B cell (primary cell): ENCODE measurements around the gene ADGRD2. TPM values are rescaled to one million over a fixed set of nuclear protein-coding genes. Genes with fewer than 3 reads are reported as not detected.

Source experiments
- ATAC-seq: fragments of 200-7000 bp; cut with Tn5 transposase; one replicate; pipeline ENCODE4 v1.10.0; 2021; ENCODE audit warnings: low read depth, mild to moderate bottlenecking, moderate number of reproducible peaks, moderate library complexity
- CTCF ChIA-PET: fragments of 350-600 bp; sonication (Branson Sonifier 250); formaldehyde crosslinking; loops from one replicate; lab custom pipeline; 2021; ENCODE audit warnings: antibody characterized with exemption, inconsistent platforms; lab: Charles Lee
- POLR2A ChIA-PET: fragments of 350-600 bp; sonication (Branson Sonifier 250); formaldehyde crosslinking; loops from one replicate; lab custom pipeline; 2021; ENCODE audit warnings: antibody characterized with exemption; lab: Charles Lee
- DNase-seq: peaks from one replicate; pipeline ENCODE4 v3.0.0; 2013
- H2AFZ ChIP-seq: 2 replicates; pipeline ENCODE4 v1.6.1; 2012; ENCODE audit warnings: mild to moderate bottlenecking, low read depth, low read length; ENCODE audit not compliant: insufficient read depth, poor library complexity, severe bottlenecking
- H3K27ac ChIP-seq, 2 donors: 1 replicate in 1 of 2; 2 replicates in 1 of 2; pipeline ENCODE4 v1.5.1; 2012 to 2013; ENCODE audit warnings: low read length in 2 of 2, mild to moderate bottlenecking in 2 of 2, moderate library complexity in 1 of 2
- H3K27me3 ChIP-seq, 4 experiments: fragments of 200-600 bp in 1 of 4; sonication (generic) in 1 of 4; replicated peaks in 1 of 4; 1 replicate in 2 of 4; 2 replicates in 2 of 4; pipeline versions ENCODE4 v1.6.1 to v1.7.0; 2013 to 2016; ENCODE audit warnings: low read length in 3 of 4, mild to moderate bottlenecking in 2 of 4, mixed read lengths in 1 of 4, moderate library complexity in 1 of 4; ENCODE audit not compliant: insufficient read depth in 4 of 4, control insufficient read depth in 3 of 4; ENCODE audit errors: control extremely low read depth in 1 of 4
- H3K36me3 ChIP-seq, 2 experiments: replicated peaks in 1 of 2; 1 replicate in 1 of 2; 2 replicates in 1 of 2; pipeline versions ENCODE4 v1.6.1 to v1.7.1; 2013; ENCODE audit warnings: low read length in 1 of 2; ENCODE audit not compliant: insufficient read depth in 2 of 2, control insufficient read depth in 1 of 2; ENCODE audit errors: control extremely low read depth in 1 of 2, extremely low read depth in 1 of 2
- H3K4me1 ChIP-seq, 2 donors: fragments of 200-600 bp in 1 of 2; sonication (generic) in 1 of 2; 1 replicate in 1 of 2; 2 replicates in 1 of 2; pipeline versions ENCODE4 v1.5.1 to v1.6.1; 2013 to 2017; ENCODE audit warnings: low read length in 2 of 2; ENCODE audit not compliant: control insufficient read depth in 2 of 2, insufficient read depth in 2 of 2
- H3K4me2 ChIP-seq: replicated peaks from 2 replicates; pipeline ENCODE3; 2012; ENCODE audit warnings: mild to moderate bottlenecking, low read depth, low read length; ENCODE audit not compliant: poor library complexity, severe bottlenecking
- H3K4me3 ChIP-seq, 5 experiments: fragments of 200-600 bp in 1 of 5; sonication (generic) in 1 of 5; 1 replicate in 3 of 5; 2 replicates in 2 of 5; pipeline versions ENCODE4 v1.5.1 to v1.7.0; 2011 to 2016; ENCODE audit warnings: low read length in 4 of 5, mild to moderate bottlenecking in 4 of 5, low read depth in 2 of 5, control low read depth in 1 of 5, moderate library complexity in 1 of 5; ENCODE audit not compliant: insufficient read depth in 1 of 5; ENCODE audit errors: control extremely low read depth in 1 of 5, extremely low read depth in 1 of 5
- H3K79me2 ChIP-seq: fragments of 200-600 bp; sonication (generic); one replicate; pipeline ENCODE4 v1.6.0; 2016; ENCODE audit warnings: low read length; ENCODE audit not compliant: control insufficient read depth, insufficient read depth
- H3K9ac ChIP-seq: fragments of 200-600 bp; sonication (generic); 2 replicates; pipeline ENCODE4 v1.6.1; 2017; ENCODE audit warnings: mild to moderate bottlenecking, low read length, moderate library complexity
- H3K9me3 ChIP-seq, 3 donors: one replicate each; pipeline versions ENCODE4 v1.6.1 to v1.7.1; 2013; ENCODE audit warnings: low read length in 2 of 3; ENCODE audit not compliant: control insufficient read depth in 2 of 3, insufficient read depth in 1 of 3; ENCODE audit errors: control extremely low read depth in 1 of 3
- H4K20me1 ChIP-seq: 2 replicates; pipeline ENCODE4 v1.6.0; 2012; ENCODE audit warnings: mild to moderate bottlenecking, low read length; ENCODE audit not compliant: insufficient read depth, control insufficient read depth, poor library complexity, severe bottlenecking
- H3K27ac Mint-ChIP-seq: one replicate; pipeline ENCODE4 v1.8.0; 2021; ENCODE audit warnings: mixed read lengths
- H3K27me3 Mint-ChIP-seq: one replicate; pipeline ENCODE4 v1.8.0; 2021; ENCODE audit warnings: mixed read lengths
- H3K4me1 Mint-ChIP-seq: one replicate; pipeline ENCODE4 v1.8.0; 2021; ENCODE audit warnings: mixed read lengths
- H3K4me3 Mint-ChIP-seq: one replicate; pipeline ENCODE4 v1.8.0; 2021; ENCODE audit warnings: mixed read lengths
- H3K9me3 Mint-ChIP-seq: one replicate; pipeline ENCODE4 v1.8.0; 2022; ENCODE audit warnings: mixed read lengths; ENCODE audit not compliant: insufficient read depth
- EZH2 ChIP-seq: IDR thresholded peaks from 2 replicates; pipeline ENCODE4 v1.6.1; 2012; ENCODE audit warnings: borderline replicate concordance, low read depth, mild to moderate bottlenecking, moderate library complexity, low read length; ENCODE audit not compliant: insufficient read depth, poor library complexity, severe bottlenecking
- WGBS: methylation state at CpG from one replicate; pipeline ENCODE4 v1.1.5; 2013; ENCODE audit warnings: missing lambda C conversion rate; ENCODE audit not compliant: insufficient coverage; 5-methylcytosine and 5-hydroxymethylcytosine counted together
- intact Hi-C: fragments of 100-400 bp; cut with micrococcal nuclease; formaldehyde crosslinking; loops from one replicate; pipeline ENCODE4 v1.10.0; 2022
- polyA plus RNA-seq: library from polyadenylated mRNA; depleted of rRNA; stranded (reverse); fragments of >200 nt; gene quantifications from 2 replicates; pipeline ENCODE4 v1.2.3, GENCODE V29; 2012
- total RNA-seq, 2 donors: library from RNA; stranded (reverse); fragments of 120-200 nt in 1 of 2; gene quantifications; 1 replicate in 1 of 2; 2 replicates in 1 of 2; pipeline versions ENCODE4 v1.2.3 to v1.2.4, GENCODE V29; 2013 to 2022
- TF ChIP-seq, protein P1 (sequence below): fragments of 200-600 bp; IDR thresholded peaks from one replicate; pipeline ENCODE4 v1.8.0; 2022; ENCODE audit warnings: antibody characterized with exemption, mild to moderate bottlenecking

ADGRD2 gene
- total and polyA plus RNA-seq, 2 donors (not counting 1 experiment from before 2014, with no cell fraction given): not detected

DNA sequence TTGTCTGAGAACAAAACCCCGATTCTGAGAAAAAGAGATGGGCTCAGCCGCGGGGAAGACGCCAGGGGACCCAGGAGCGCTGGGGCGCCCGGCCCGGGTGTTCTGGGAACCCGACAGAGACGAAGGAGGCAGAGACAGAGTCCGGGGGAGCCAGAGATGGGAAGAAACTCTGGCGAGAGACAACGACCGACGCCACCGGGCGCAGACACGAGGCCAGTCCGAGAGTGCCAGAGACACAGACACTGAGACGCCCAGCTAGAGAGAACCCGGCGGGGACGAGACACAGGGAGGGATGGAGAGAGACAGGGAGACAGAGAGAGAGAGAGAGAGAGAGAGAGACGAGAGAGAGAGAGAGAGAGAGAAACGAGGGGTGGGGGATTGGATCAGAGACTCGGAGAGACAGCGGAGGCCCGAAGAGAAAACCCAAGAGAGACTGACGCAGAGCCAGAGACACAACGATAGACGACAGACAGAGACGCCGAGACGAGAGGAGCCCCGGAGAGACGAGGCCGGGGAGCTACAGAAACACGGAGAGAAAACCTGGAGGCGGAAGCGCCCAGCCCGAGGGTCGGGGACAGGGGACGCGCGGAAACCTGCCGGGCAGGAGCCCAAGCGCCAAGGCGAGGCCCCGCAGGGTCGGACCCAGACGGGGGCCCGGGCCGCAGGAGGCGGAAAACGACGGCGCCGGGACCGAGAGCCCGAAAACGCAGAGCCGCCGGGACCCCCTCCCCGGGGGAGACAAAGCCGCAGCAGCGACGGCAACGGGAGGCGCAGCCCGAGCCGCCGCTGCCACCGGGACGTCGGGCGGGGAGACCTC lies 53.7 kb downstream of the ADGRD2 start:
- no peaks in the 10 kb centered on the region for H3K9me3 Mint-ChIP-seq
- 3% methylated on average over 72 of the region's 76 CpGs for WGBS
- H3K36me3 ChIP-seq: no peaks in the 10 kb centered on the region
- H3K27me3 Mint-ChIP-seq: peaks cover 27% of the 10 kb centered on the region
- intact Hi-C loops: no loop called here
- peaks cover 7 to 9% of the 10 kb centered on the region in 2 donors for H3K4me1 ChIP-seq
- DNase-seq (no peak), ATAC-seq (no peak)
- no peaks in the 10 kb centered on the region for H3K79me2 ChIP-seq
- TF ChIP-seq, protein P1, sequence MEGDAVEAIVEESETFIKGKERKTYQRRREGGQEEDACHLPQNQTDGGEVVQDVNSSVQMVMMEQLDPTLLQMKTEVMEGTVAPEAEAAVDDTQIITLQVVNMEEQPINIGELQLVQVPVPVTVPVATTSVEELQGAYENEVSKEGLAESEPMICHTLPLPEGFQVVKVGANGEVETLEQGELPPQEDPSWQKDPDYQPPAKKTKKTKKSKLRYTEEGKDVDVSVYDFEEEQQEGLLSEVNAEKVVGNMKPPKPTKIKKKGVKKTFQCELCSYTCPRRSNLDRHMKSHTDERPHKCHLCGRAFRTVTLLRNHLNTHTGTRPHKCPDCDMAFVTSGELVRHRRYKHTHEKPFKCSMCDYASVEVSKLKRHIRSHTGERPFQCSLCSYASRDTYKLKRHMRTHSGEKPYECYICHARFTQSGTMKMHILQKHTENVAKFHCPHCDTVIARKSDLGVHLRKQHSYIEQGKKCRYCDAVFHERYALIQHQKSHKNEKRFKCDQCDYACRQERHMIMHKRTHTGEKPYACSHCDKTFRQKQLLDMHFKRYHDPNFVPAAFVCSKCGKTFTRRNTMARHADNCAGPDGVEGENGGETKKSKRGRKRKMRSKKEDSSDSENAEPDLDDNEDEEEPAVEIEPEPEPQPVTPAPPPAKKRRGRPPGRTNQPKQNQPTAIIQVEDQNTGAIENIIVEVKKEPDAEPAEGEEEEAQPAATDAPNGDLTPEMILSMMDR: no peak
- peak; percentile 25 for TF ChIP-seq EZH2
- peak overlapping the region; percentile 66 for H2AFZ ChIP-seq
- CTCF ChIA-PET: no interaction called here
- POLR2A ChIA-PET: no interaction called here
- peaks cover 0 to 47% (median 6%) of the 10 kb centered on the region in 4 experiments for H3K27me3 ChIP-seq
- no peak overlapping the region for H3K27ac ChIP-seq
- peaks cover 12% of the 10 kb centered on the region for H3K4me1 Mint-ChIP-seq
- peak overlapping the region; percentile 72 for H3K4me2 ChIP-seq
- peak overlapping the region; percentile 86 for H3K4me3 Mint-ChIP-seq
- peak overlapping the region in 3 of 5 experiments; percentile 8 to 46 (median 23) for H3K4me3 ChIP-seq
- peak overlapping the region; percentile 37 for H3K9ac ChIP-seq
- H4K20me1 ChIP-seq: no peaks in the 10 kb centered on the region
- peaks cover 0 to 7% (median 0%) of the 10 kb centered on the region in 3 donors for H3K9me3 ChIP-seq
- no peak overlapping the region for H3K27ac Mint-ChIP-seq

- no peak for ATAC-seq
- no peak for DNase-seq
- no peak for TF ChIP-seq EZH2
- TF ChIP-seq, protein P1: no peak
- Histone ChIP-seq H3K4me1 (peaks cover 7 to 9% of the 10 kb centered on the region in 2 donors), H3K79me2 (no peaks in the 10 kb centered on the region), H3K27ac (no peak overlapping the region), H3K36me3 (no peaks in the 10 kb centered on the region), H3K9ac (no peak overlapping the region), H3K27me3 (peaks cover 0 to 47% (median 6%) of the 10 kb centered on the region in 4 experiments), H2AFZ (no peak overlapping the region), H3K4me3 (peak overlapping the region in 3 of 5 experiments; percentile 8 to 46 (median 23)), H3K4me2 (peak overlapping the region; percentile 72), H4K20me1 (no peaks in the 10 kb centered on the region), H3K9me3 (peaks cover 0 to 7% (median 0%) of the 10 kb centered on the region in 3 donors)
- POLR2A ChIA-PET: no interaction called here
- intact Hi-C loops: no loop called here
- H3K27ac Mint-ChIP-seq: no peak overlapping the region
- CTCF ChIA-PET: no interaction called here
- H3K9me3 Mint-ChIP-seq: no peaks in the 10 kb centered on the region
- H3K4me3 Mint-ChIP-seq: no peak overlapping the region
- H3K4me1 Mint-ChIP-seq: peaks cover 10% of the 10 kb centered on the region
- peaks cover 27% of the 10 kb centered on the region for H3K27me3 Mint-ChIP-seq
- 1% methylated on average over 70 of the region's 81 CpGs for WGBS
These were observed 54.3 kb downstream of the ADGRD2 start for GRCh38 chr9:124504530-124505005.
